K562 (cell line): ENCODE data around the gene SYNJ2. TPM values are rescaled to one million over a fixed set of nuclear protein-coding genes. Genes with fewer than 3 reads are reported as not detected.
A peak's percentile ranks its signal among the peaks of the same experiment; 100 is the strongest.

ENCODE experiments used
- ARID1B ChIP-seq: fragments of 450-650 bp; IDR thresholded peaks from 2 replicates; pipeline ENCODE4 v1.6.1; 2016; ENCODE audit warnings: antibody characterized with exemption, mild to moderate bottlenecking, inconsistent platforms
- ARNT ChIP-seq, 2 experiments: fragments of 450-650 bp; IDR thresholded peaks; 2 replicates each; pipeline ENCODE4 v1.6.1; 2016; ENCODE audit warnings: mild to moderate bottlenecking in 1 of 2
- ATF7 ChIP-seq: fragments of 450-650 bp; IDR thresholded peaks from 2 replicates; pipeline ENCODE4 v1.7.1; 2014; ENCODE audit warnings: mild to moderate bottlenecking, moderate library complexity
- BRD4 ChIP-seq: fragments of 200-600 bp; sonication (generic); IDR thresholded peaks from 2 replicates; pipeline ENCODE4 v1.6.1; 2017; ENCODE audit warnings: inconsistent platforms
- CCNT2 ChIP-seq: IDR thresholded peaks from 2 replicates; pipeline ENCODE4 v1.6.1; 2011; ENCODE audit warnings: borderline replicate concordance, low read depth, mild to moderate bottlenecking, moderate library complexity, mixed read lengths, low read length; ENCODE audit not compliant: insufficient read length; ENCODE audit errors: extremely low read depth
- ETS2 ChIP-seq: IDR thresholded peaks from 2 replicates; pipeline ENCODE4 v1.6.1; 2016; ENCODE audit warnings: borderline replicate concordance, missing genetic modification characterization, mild to moderate bottlenecking, moderate library complexity, missing compliant biosample characterization; ENCODE audit not compliant: poor library complexity, severe bottlenecking
- FOXP1 ChIP-seq: sonication (generic); formaldehyde crosslinking; IDR thresholded peaks from 2 replicates; pipeline ENCODE4 v1.8.0; 2022; ENCODE audit warnings: mild to moderate bottlenecking, missing genetic modification reagents
- HNRNPH1 ChIP-seq: fragments of 200-400 bp; formaldehyde crosslinking; optimal IDR thresholded peaks from 2 replicates; pipeline ENCODE3; 2017; ENCODE audit warnings: low read depth, mild to moderate bottlenecking, low read length, moderate library complexity
- KDM4B ChIP-seq, 2 experiments: fragments of 450-650 bp in 1 of 2; sonication (generic) in 1 of 2; IDR thresholded peaks; 2 replicates each; pipeline ENCODE4 v1.6.1; 2016 to 2017; ENCODE audit warnings: borderline replicate concordance in 2 of 2, antibody characterized with exemption in 1 of 2, low read depth in 1 of 2, mild to moderate bottlenecking in 1 of 2
- KLF6 ChIP-seq: fragments of 250-450 bp; sonication (Bioruptor Pico); IDR thresholded peaks from 2 replicates; pipeline ENCODE4 v1.4.0; 2020; ENCODE audit warnings: mild to moderate bottlenecking, moderate library complexity, borderline replicate concordance
- MCM7 ChIP-seq, 2 experiments: fragments of 450-650 bp; IDR thresholded peaks; 2 replicates each; pipeline ENCODE4 v1.6.1; 2016 to 2018
- MECOM ChIP-seq: fragments of 250-450 bp; sonication (Bioruptor Pico); IDR thresholded peaks from 2 replicates; pipeline ENCODE4 v1.8.0; 2022; ENCODE audit warnings: inconsistent platforms
- NELFE ChIP-seq: IDR thresholded peaks from 2 replicates; pipeline ENCODE4 v1.6.1; 2011; ENCODE audit warnings: mild to moderate bottlenecking; ENCODE audit not compliant: insufficient read depth, insufficient read length
- NRF1 ChIP-seq, 2 experiments: fragments of 450-650 bp; IDR thresholded peaks in 1 of 2; conservative IDR thresholded peaks in 1 of 2; 2 replicates each; pipeline ENCODE4 v1.6.1; 2014; ENCODE audit warnings: mild to moderate bottlenecking in 2 of 2
- PTTG1 ChIP-seq: fragments of 450-650 bp; IDR thresholded peaks from 2 replicates; pipeline ENCODE4 v1.6.1; 2016; ENCODE audit warnings: low read depth, mild to moderate bottlenecking, missing genetic modification characterization, missing compliant biosample characterization
- RBFOX2 ChIP-seq: fragments of 200-400 bp; formaldehyde crosslinking; IDR thresholded peaks from 2 replicates; pipeline ENCODE4 v1.6.1; 2017; ENCODE audit warnings: low read depth, mild to moderate bottlenecking, low read length, moderate library complexity
- SETDB1 ChIP-seq: IDR thresholded peaks from one replicate; pipeline ENCODE4 v1.6.1; 2012; ENCODE audit warnings: low read length, control low read depth, inconsistent platforms
- SMARCA5 ChIP-seq: fragments of 450-650 bp; IDR thresholded peaks from 2 replicates; pipeline ENCODE4 v1.6.1; 2016
- TCFL5 ChIP-seq: fragments of 250-450 bp; sonication (Bioruptor Pico); conservative IDR thresholded peaks from 2 replicates; pipeline ENCODE4 v1.6.1; 2021; ENCODE audit warnings: mild to moderate bottlenecking, moderate library complexity, matching md5 sums
- TOE1 ChIP-seq, 2 experiments: fragments of 450-650 bp in 1 of 2; sonication (generic) in 1 of 2; formaldehyde crosslinking in 1 of 2; IDR thresholded peaks; 2 replicates each; pipeline versions ENCODE4 v1.7.1 to v1.8.0; 2016 to 2022; ENCODE audit warnings: borderline replicate concordance in 2 of 2, mild to moderate bottlenecking in 2 of 2, antibody characterized with exemption in 1 of 2, inconsistent platforms in 1 of 2, low read depth in 1 of 2, missing genetic modification reagents in 1 of 2, moderate library complexity in 1 of 2
- ZBTB7A ChIP-seq: IDR thresholded peaks from 2 replicates; pipeline ENCODE4 v1.6.1; 2011; ENCODE audit warnings: low read depth, mild to moderate bottlenecking, low read length, moderate library complexity, borderline replicate concordance; ENCODE audit not compliant: control insufficient read depth
- ZNF175 ChIP-seq: fragments of 200-800 bp; sonication (Bioruptor generic); IDR thresholded peaks from 2 replicates; pipeline ENCODE4 v1.6.1; 2016; ENCODE audit warnings: low read depth, mild to moderate bottlenecking, missing genetic modification characterization, missing compliant biosample characterization
- polyA plus RNA-seq, 8 experiments: library from polyadenylated mRNA; depleted of rRNA in 4 of 8; stranded (reverse) in 5 of 8; unstranded in 3 of 8; fragments of >200 nt; fragmentation: Nextera tagmentation in 2 of 8; fragmentation: Illumina TruSeq in 1 of 8; extraction: Ambion mirVana in 2 of 8; extraction: Trizol in 1 of 8; gene quantifications; 2 replicates each; pipeline versions ENCODE4 v1.2.1 to v1.2.3, GENCODE V29; 2011 to 2014; ENCODE audit warnings: inconsistent platforms in 1 of 8, missing spikeins in 1 of 8
- total RNA-seq, 7 experiments: library from RNA; depleted of rRNA in 6 of 7; stranded (reverse); fragments of >200 nt in 6 of 7; fragmentation: Illumina TruSeq in 2 of 7; extraction: Trizol in 2 of 7; gene quantifications; 2 replicates each; pipeline versions ENCODE4 v1.2.1 to v1.2.3, GENCODE V29; 2011 to 2021; ENCODE audit warnings: low replicate concordance in 1 of 7
- TF ChIP-seq, protein P1 (sequence below): sonication (generic); formaldehyde crosslinking; IDR thresholded peaks from 2 replicates; pipeline ENCODE4 v1.8.0; 2022; ENCODE audit warnings: missing genetic modification reagents, mild to moderate bottlenecking, borderline replicate concordance
- TF ChIP-seq, protein P2 (sequence below): fragments of 450-650 bp; formaldehyde crosslinking; IDR thresholded peaks from 2 replicates; pipeline ENCODE4 v1.4.0; 2020; ENCODE audit warnings: mild to moderate bottlenecking, moderate library complexity
- TF ChIP-seq, protein P3 (sequence below): IDR thresholded peaks from 2 replicates; pipeline ENCODE4 v1.6.1; 2014; ENCODE audit warnings: antibody characterized with exemption

SYNJ2 gene
- total and polyA plus RNA-seq, 9 of the 15 experiments (the other 6 are each of a cell fraction or from before 2014, with no cell fraction given) = 3.0 to 27.7 (median 17.8) TPM

DNA sequence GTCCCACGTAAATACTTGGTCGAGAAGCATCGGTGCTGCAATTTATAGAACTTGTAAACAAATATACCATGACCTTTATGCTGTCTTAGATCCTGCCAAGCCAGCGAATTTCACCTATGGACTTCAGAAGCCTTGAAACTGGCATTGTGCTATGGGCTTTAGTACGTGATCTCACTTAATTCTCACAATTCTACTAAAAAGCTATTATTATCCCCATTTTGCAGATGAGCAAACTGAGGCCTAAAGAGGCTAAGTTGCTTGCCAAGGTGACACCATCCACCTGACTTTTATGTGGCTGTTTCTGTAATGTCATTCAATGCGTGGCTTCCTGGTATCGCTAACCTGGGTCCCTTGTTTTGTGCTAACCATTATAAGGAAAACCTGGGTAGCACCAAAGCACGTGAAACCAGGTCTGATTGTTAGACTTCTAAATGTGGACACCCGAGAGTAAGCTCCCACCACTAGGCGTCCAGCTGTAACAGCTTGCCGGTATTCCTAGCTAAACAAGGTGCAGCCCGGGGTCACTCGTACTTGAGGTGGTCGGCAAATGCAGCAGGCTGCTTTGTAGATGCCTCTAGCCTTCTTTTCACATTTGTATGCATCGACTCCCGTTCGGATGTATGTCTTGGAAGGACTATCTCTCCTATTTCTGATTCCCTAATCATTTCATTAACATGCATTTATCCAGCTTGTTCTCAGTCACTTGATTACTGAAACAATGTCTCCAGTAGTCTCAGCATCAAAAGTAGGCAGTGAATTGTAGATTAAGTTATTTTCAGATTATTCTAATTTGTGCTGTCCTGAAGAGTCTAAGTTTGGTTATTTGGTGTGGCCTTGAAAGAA lies 1.1 kb downstream of the SYNJ2 start (continued):
- no peak for TF ChIP-seq ETS2 (tag)
- TF ChIP-seq TCFL5 (CRISPR knock-in tag) = no peak
- TF ChIP-seq HNRNPH1 = no peak
- TF ChIP-seq ARNT (IDR thresholded peaks at IDR 0.05) = peak; percentile 50 to 55; a peak in 1 of 4 replicates
- TF ChIP-seq NRF1 (conservative IDR thresholded peaks at IDR 0.05 in 1 of 2, IDR thresholded peaks at IDR 0.05 in 1 of 2) = no peak
- peak; percentile 96 for TF ChIP-seq SMARCA5
- no peak for TF ChIP-seq ARID1B
- no peak for TF ChIP-seq MCM7 (IDR thresholded peaks at IDR 0.05)
- no peak for TF ChIP-seq ATF7
- TF ChIP-seq, protein P1, sequence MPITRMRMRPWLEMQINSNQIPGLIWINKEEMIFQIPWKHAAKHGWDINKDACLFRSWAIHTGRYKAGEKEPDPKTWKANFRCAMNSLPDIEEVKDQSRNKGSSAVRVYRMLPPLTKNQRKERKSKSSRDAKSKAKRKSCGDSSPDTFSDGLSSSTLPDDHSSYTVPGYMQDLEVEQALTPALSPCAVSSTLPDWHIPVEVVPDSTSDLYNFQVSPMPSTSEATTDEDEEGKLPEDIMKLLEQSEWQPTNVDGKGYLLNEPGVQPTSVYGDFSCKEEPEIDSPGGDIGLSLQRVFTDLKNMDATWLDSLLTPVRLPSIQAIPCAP (CRISPR knock-in tag) = no peak
- no peak for TF ChIP-seq ZNF175
- TF ChIP-seq TOE1 (IDR thresholded peaks at IDR 0.05; ENCODE audit: borderline replicate concordance) = peak; percentile 18; the same call in 1 of the 2 replicates
- TF ChIP-seq TOE1 (CRISPR knock-in tag; IDR thresholded peaks at IDR 0.05; ENCODE audit: borderline replicate concordance, low read depth) = 0 out of 2 replicates have a peak, but pooled peaks have one; percentile 22
- TF ChIP-seq SETDB1 = no peak
- TF ChIP-seq CCNT2 = no peak
- TF ChIP-seq PTTG1 (tag) = no peak
- TF ChIP-seq FOXP1 (CRISPR knock-in tag) = no peak
- no peak for TF ChIP-seq BRD4
- TF ChIP-seq MECOM (CRISPR knock-in tag) = 0 out of 2 replicates have a peak, but pooled peaks have one; percentile 23
- TF ChIP-seq KLF6 = no peak
- TF ChIP-seq ZBTB7A = peak; percentile 28; the same call in 1 of the 2 replicates
- TF ChIP-seq, protein P2, sequence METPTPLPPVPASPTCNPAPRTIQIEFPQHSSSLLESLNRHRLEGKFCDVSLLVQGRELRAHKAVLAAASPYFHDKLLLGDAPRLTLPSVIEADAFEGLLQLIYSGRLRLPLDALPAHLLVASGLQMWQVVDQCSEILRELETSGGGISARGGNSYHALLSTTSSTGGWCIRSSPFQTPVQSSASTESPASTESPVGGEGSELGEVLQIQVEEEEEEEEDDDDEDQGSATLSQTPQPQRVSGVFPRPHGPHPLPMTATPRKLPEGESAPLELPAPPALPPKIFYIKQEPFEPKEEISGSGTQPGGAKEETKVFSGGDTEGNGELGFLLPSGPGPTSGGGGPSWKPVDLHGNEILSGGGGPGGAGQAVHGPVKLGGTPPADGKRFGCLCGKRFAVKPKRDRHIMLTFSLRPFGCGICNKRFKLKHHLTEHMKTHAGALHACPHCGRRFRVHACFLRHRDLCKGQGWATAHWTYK (CRISPR knock-in tag) = no peak
- no peak for TF ChIP-seq RBFOX2
- TF ChIP-seq KDM4B (IDR thresholded peaks at IDR 0.05; ENCODE audit: borderline replicate concordance in 2 of 2, low read depth in 1 of 2) = no peak
- TF ChIP-seq, protein P3, sequence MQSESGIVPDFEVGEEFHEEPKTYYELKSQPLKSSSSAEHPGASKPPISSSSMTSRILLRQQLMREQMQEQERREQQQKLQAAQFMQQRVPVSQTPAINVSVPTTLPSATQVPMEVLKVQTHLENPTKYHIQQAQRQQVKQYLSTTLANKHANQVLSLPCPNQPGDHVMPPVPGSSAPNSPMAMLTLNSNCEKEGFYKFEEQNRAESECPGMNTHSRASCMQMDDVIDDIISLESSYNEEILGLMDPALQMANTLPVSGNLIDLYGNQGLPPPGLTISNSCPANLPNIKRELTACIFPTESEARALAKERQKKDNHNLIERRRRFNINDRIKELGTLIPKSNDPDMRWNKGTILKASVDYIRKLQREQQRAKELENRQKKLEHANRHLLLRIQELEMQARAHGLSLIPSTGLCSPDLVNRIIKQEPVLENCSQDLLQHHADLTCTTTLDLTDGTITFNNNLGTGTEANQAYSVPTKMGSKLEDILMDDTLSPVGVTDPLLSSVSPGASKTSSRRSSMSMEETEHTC = no peak
- TF ChIP-seq NELFE = no peak
